ENCODE data around the gene TACC3.

TACC3 gene

GRCh38 chr4:1720163-1720983, 948 bp upstream of the TACC3 start:
- peaks cover 77% of the 10 kb centered on the region for H3K36me3 ChIP-seq (ENCODE audit: control insufficient read depth, low read length)
- peak overlapping the region; percentile 92 for H3K4me3 ChIP-seq (ENCODE audit: low read length)
- peaks cover 21% of the 10 kb centered on the region for H4K20me1 ChIP-seq (ENCODE audit: control insufficient read depth, insufficient read depth, low read depth, low read length)
- H3K79me2 ChIP-seq (ENCODE audit: control insufficient read depth, low read length) = peaks cover 88% of the 10 kb centered on the region
- no peaks in the 10 kb centered on the region for H3K9me3 ChIP-seq (ENCODE audit: control insufficient read depth, insufficient read depth, low read length)
- peak overlapping the region; percentile 91 for H3K4me2 ChIP-seq (ENCODE audit: low read length)
- H3K9me2 ChIP-seq (replicated peaks; ENCODE audit: control insufficient read depth, low read length) = no peaks in the 10 kb centered on the region
- H3K27me3 ChIP-seq (ENCODE audit: control insufficient read depth, low read length) = no peaks in the 10 kb centered on the region
- H3K27ac ChIP-seq (ENCODE audit: low read depth, low read length) = peak overlapping the region; percentile 96
- peaks cover 39% of the 10 kb centered on the region for H3F3A ChIP-seq (ENCODE audit: control insufficient read depth, insufficient read depth)
- H3K4me1 ChIP-seq (ENCODE audit: control insufficient read depth, low read length) = peaks cover 75% of the 10 kb centered on the region
- no peak for TF ChIP-seq CTCF (IDR thresholded peaks at IDR 0.05; ENCODE audit: low read depth, low read length, poor library complexity, severe bottlenecking)
- no peak for TF ChIP-seq EZH2phosphoT487 (IDR thresholded peaks at IDR 0.05; ENCODE audit: borderline replicate concordance, low read length)

GRCh38 chr4:1721666-1722550, 587 bp downstream of the TACC3 start:
- Histone ChIP-seq H3K4me1 (ENCODE audit: control insufficient read depth, low read length) (peaks cover 72% of the 10 kb centered on the region), H3K4me3 (ENCODE audit: low read length) (peak overlapping the region; percentile 79), H3F3A (ENCODE audit: control insufficient read depth, insufficient read depth) (peaks cover 31% of the 10 kb centered on the region), H4K20me1 (ENCODE audit: control insufficient read depth, insufficient read depth, low read depth, low read length) (peaks cover 31% of the 10 kb centered on the region), H3K9me2 (replicated peaks; ENCODE audit: control insufficient read depth, low read length) (no peaks in the 10 kb centered on the region), H3K79me2 (ENCODE audit: control insufficient read depth, low read length) (peaks cover 89% of the 10 kb centered on the region), H3K27ac (ENCODE audit: low read depth, low read length) (peak overlapping the region; percentile 95), H3K27me3 (ENCODE audit: control insufficient read depth, low read length) (no peaks in the 10 kb centered on the region), H3K36me3 (ENCODE audit: control insufficient read depth, low read length) (peaks cover 78% of the 10 kb centered on the region), H3K9me3 (ENCODE audit: control insufficient read depth, insufficient read depth, low read length) (no peaks in the 10 kb centered on the region), H3K4me2 (ENCODE audit: low read length) (peak overlapping the region; percentile 88)
- TF ChIP-seq EZH2phosphoT487 (IDR thresholded peaks at IDR 0.05; ENCODE audit: borderline replicate concordance, low read length) = no peak
- no peak for TF ChIP-seq CTCF (IDR thresholded peaks at IDR 0.05; ENCODE audit: low read depth, low read length, poor library complexity, severe bottlenecking)

GRCh38 chr4:1722551-1723118, 1.3 kb downstream of the TACC3 start:
- Histone ChIP-seq H3K36me3 (ENCODE audit: control insufficient read depth, low read length) (peaks cover 78% of the 10 kb centered on the region), H3K4me3 (ENCODE audit: low read length) (peak overlapping the region; percentile 79), H4K20me1 (ENCODE audit: control insufficient read depth, insufficient read depth, low read depth, low read length) (peaks cover 32% of the 10 kb centered on the region), H3K9me3 (ENCODE audit: control insufficient read depth, insufficient read depth, low read length) (no peaks in the 10 kb centered on the region), H3K4me2 (ENCODE audit: low read length) (peak overlapping the region; percentile 88), H3K27ac (ENCODE audit: low read depth, low read length) (peak overlapping the region; percentile 95), H3K4me1 (ENCODE audit: control insufficient read depth, low read length) (peaks cover 65% of the 10 kb centered on the region), H3K27me3 (ENCODE audit: control insufficient read depth, low read length) (no peaks in the 10 kb centered on the region), H3K9me2 (replicated peaks; ENCODE audit: control insufficient read depth, low read length) (no peaks in the 10 kb centered on the region), H3K79me2 (ENCODE audit: control insufficient read depth, low read length) (peaks cover 89% of the 10 kb centered on the region), H3F3A (ENCODE audit: control insufficient read depth, insufficient read depth) (peaks cover 31% of the 10 kb centered on the region)
- no peak for TF ChIP-seq EZH2phosphoT487 (IDR thresholded peaks at IDR 0.05; ENCODE audit: borderline replicate concordance, low read length)
- peak; percentile 23 for TF ChIP-seq CTCF (IDR thresholded peaks at IDR 0.05; ENCODE audit: low read depth, low read length, poor library complexity, severe bottlenecking)
